ENCODE results near the gene UBASH3A.

DNA sequence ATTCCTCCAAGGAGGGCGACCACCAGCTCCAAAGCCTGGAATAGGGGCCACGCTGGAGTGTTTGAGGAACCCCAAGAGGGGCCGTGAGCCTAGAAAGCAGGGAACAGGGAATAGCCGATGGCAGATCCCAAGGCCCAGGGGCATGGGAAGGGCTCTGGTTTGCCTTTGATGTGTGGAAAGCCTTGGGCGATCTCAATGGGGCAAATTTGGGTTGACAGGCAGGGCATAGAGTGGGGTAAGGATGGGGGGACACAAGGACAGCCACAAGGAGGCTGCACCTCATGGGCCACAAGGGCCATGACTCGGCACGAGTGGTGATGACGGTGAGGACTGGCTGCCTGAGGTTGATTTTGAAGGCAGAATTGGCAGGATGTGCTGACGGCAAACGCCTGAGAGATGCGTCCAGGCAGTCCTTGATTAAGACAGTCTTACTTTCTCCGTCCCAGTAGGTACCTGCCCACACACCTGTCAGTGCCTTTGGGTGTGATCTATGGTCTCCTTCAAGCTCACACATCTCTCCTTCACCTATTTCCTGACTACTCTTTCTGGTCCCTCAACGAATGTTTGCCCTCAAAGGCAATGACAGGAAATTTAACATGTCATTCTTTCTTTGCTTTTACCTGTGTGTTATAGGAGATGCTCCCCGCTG, 5.8 kb upstream of the UBASH3A start:
- TF ChIP-seq, protein P1, sequence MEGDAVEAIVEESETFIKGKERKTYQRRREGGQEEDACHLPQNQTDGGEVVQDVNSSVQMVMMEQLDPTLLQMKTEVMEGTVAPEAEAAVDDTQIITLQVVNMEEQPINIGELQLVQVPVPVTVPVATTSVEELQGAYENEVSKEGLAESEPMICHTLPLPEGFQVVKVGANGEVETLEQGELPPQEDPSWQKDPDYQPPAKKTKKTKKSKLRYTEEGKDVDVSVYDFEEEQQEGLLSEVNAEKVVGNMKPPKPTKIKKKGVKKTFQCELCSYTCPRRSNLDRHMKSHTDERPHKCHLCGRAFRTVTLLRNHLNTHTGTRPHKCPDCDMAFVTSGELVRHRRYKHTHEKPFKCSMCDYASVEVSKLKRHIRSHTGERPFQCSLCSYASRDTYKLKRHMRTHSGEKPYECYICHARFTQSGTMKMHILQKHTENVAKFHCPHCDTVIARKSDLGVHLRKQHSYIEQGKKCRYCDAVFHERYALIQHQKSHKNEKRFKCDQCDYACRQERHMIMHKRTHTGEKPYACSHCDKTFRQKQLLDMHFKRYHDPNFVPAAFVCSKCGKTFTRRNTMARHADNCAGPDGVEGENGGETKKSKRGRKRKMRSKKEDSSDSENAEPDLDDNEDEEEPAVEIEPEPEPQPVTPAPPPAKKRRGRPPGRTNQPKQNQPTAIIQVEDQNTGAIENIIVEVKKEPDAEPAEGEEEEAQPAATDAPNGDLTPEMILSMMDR (IDR thresholded peaks at IDR 0.05): no peak
- no peak for TF ChIP-seq POLR2AphosphoS5 (IDR thresholded peaks at IDR 0.05)
